HepG2 (cell line): Measurements from ENCODE around the gene HECTD4. TPM values are rescaled to one million over a fixed set of nuclear protein-coding genes. Genes with fewer than 3 reads are reported as not detected.
A peak's percentile ranks its signal among the peaks of the same experiment; 100 is the strongest.

Source experiments
- IKZF1 ChIP-seq: fragments of 450-650 bp; IDR thresholded peaks from 2 replicates; pipeline ENCODE4 v1.7.1; 2016
- MIER3 ChIP-seq: IDR thresholded peaks from 2 replicates; pipeline ENCODE4 v1.6.1; 2016; ENCODE audit warnings: missing compliant biosample characterization, borderline replicate concordance
- SOX13 ChIP-seq, 3 experiments: fragments of 450-650 bp in 1 of 3; sonication (generic) in 1 of 3; formaldehyde crosslinking in 1 of 3; IDR thresholded peaks in 2 of 3; conservative IDR thresholded peaks in 1 of 3; 2 replicates each; pipeline versions ENCODE4 v1.5.0 to v1.6.1; 2016 to 2020; ENCODE audit warnings: antibody characterized with exemption in 1 of 3, mild to moderate bottlenecking in 1 of 3, missing compliant biosample characterization in 1 of 3, missing genetic modification reagents in 1 of 3, moderate library complexity in 1 of 3
- THAP11 ChIP-seq: IDR thresholded peaks from 2 replicates; pipeline ENCODE4 v1.6.1; 2016; ENCODE audit warnings: missing biosample characterization, missing genetic modification reagents
- TSC22D2 ChIP-seq: sonication (generic); formaldehyde crosslinking; IDR thresholded peaks from 2 replicates; pipeline ENCODE4 v1.5.1; 2020; ENCODE audit warnings: missing genetic modification reagents, mild to moderate bottlenecking, borderline replicate concordance
- ZFY ChIP-seq: sonication (generic); formaldehyde crosslinking; IDR thresholded peaks from 2 replicates; pipeline ENCODE4 v1.4.0; 2020; ENCODE audit warnings: missing genetic modification reagents
- ZKSCAN1 ChIP-seq: fragments of 150-350 bp; IDR thresholded peaks from 2 replicates; pipeline ENCODE4 v1.6.1; 2014; ENCODE audit warnings: low read length
- ZMYM3 ChIP-seq: sonication (generic); formaldehyde crosslinking; IDR thresholded peaks from 2 replicates; pipeline ENCODE4 v1.5.1; 2020; ENCODE audit warnings: mild to moderate bottlenecking, missing genetic modification reagents
- ZNF557 ChIP-seq: sonication (generic); formaldehyde crosslinking; IDR thresholded peaks from 2 replicates; pipeline ENCODE4 v1.4.0; 2020; ENCODE audit warnings: missing genetic modification reagents
- ZSCAN12 ChIP-seq: sonication (generic); formaldehyde crosslinking; IDR thresholded peaks from 2 replicates; pipeline ENCODE4 v1.9.0; 2021; ENCODE audit warnings: mild to moderate bottlenecking, missing genetic modification reagents
- polyA plus RNA-seq, 8 experiments: library from polyadenylated mRNA; depleted of rRNA in 3 of 8; stranded (reverse) in 7 of 8; unstranded in 1 of 8; fragments of >200 nt; fragmentation: Illumina TruSeq in 4 of 8; extraction: Trizol in 4 of 8; gene quantifications; 2 replicates each; pipeline versions ENCODE4 v1.2.1 to v1.2.3, GENCODE V29; 2011 to 2016; ENCODE audit warnings: low read depth in 4 of 8, missing spikeins in 1 of 8, mixed read lengths in 1 of 8; ENCODE audit not compliant: insufficient read depth in 1 of 8
- total RNA-seq, 5 experiments: library from RNA; depleted of rRNA; stranded (reverse); fragments of >200 nt; fragmentation: Illumina TruSeq; extraction: Trizol; gene quantifications; 2 replicates each; pipeline ENCODE4 v1.2.3, GENCODE V29; 2016; ENCODE audit warnings: low read depth in 1 of 5
- TF ChIP-seq, protein P1 (sequence below): sonication (generic); formaldehyde crosslinking; IDR thresholded peaks from 2 replicates; pipeline ENCODE4 v1.5.1; 2020; ENCODE audit warnings: missing genetic modification reagents, mild to moderate bottlenecking, borderline replicate concordance
- TF ChIP-seq, protein P2 (sequence below): sonication (generic); formaldehyde crosslinking; IDR thresholded peaks from 2 replicates; pipeline ENCODE4 v1.4.0; 2020; ENCODE audit warnings: missing genetic modification reagents, low read depth, mild to moderate bottlenecking, borderline replicate concordance
- TF ChIP-seq, protein P3 (sequence below): sonication (generic); formaldehyde crosslinking; IDR thresholded peaks from 2 replicates; pipeline ENCODE4 v1.9.0; 2022; ENCODE audit warnings: missing genetic modification reagents, mild to moderate bottlenecking, borderline replicate concordance
- TF ChIP-seq, protein P4 (sequence below): IDR thresholded peaks from 2 replicates; pipeline ENCODE4 v1.6.1; 2016; ENCODE audit warnings: missing genetic modification reagents, missing compliant biosample characterization
- TF ChIP-seq, protein P5 (sequence below): sonication (generic); formaldehyde crosslinking; IDR thresholded peaks from 2 replicates; pipeline ENCODE4 v1.8.0; 2022; ENCODE audit warnings: missing genetic modification reagents, mild to moderate bottlenecking, inconsistent platforms, borderline replicate concordance
- TF ChIP-seq, protein P6 (sequence below): sonication (generic); formaldehyde crosslinking; IDR thresholded peaks from 2 replicates; pipeline ENCODE4 v1.8.1; 2022; ENCODE audit warnings: mild to moderate bottlenecking, missing genetic modification reagents
- TF ChIP-seq, protein P7 (sequence below): sonication (generic); formaldehyde crosslinking; IDR thresholded peaks from 2 replicates; pipeline ENCODE4 v1.4.0; 2020; ENCODE audit warnings: missing genetic modification reagents
- TF ChIP-seq, protein P8 (sequence below): IDR thresholded peaks from 2 replicates; pipeline ENCODE4 v1.6.1; 2016; ENCODE audit warnings: low read depth, borderline replicate concordance

Gene HECTD4
- total and polyA plus RNA-seq, 2 of the 13 experiments (the other 11 are each of a cell fraction or from before 2014, with no cell fraction given) = 9.0 to 11.4 TPM

DNA sequence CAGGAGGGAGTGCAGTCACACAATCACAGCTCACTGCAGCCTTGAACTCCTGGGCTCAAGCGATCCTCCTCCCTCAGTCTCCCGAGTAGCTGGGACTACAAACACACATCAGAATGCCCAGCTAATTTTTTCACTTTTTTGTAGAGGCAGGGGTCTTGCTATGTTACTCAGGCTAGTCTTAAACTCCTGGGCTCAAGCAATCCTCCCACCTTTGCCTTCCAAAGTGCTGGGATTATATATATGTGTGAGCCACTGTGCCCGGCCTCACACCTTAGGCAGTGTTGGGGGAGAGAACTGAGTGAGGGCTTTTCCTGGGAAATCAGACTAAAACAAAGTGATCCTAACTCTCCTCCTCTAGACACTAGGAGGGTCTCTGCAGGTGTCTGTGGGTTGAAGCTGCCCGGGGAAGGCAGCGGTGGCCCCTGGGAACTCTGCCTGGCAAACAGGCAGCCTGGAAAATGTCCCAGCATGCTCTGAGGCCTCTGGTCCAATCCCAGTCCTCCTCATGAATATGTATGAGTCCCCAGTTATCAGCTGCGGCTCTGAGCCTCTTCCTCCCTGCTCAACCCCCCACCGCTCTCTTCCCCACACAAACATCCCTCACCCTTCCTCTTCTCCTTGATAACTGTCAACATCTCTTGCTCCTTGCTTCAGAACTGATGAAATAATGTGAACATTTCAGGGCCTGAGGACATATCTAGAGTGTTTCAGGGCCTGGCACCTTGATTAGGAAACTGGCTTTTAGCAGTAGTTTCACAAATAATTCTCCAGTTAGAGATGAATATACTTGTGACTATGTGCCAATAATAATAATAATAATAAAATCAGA is 265.8 kb downstream of the HECTD4 start (continued):
- TF ChIP-seq, protein P1, sequence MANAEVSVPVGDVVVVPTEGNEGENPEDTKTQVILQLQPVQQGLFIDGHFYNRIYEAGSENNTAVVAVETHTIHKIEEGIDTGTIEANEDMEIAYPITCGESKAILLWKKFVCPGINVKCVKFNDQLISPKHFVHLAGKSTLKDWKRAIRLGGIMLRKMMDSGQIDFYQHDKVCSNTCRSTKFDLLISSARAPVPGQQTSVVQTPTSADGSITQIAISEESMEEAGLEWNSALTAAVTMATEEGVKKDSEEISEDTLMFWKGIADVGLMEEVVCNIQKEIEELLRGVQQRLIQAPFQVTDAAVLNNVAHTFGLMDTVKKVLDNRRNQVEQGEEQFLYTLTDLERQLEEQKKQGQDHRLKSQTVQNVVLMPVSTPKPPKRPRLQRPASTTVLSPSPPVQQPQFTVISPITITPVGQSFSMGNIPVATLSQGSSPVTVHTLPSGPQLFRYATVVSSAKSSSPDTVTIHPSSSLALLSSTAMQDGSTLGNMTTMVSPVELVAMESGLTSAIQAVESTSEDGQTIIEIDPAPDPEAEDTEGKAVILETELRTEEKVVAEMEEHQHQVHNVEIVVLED (CRISPR knock-in tag) = peak; percentile 19; the same call in 1 of the 2 replicates
- TF ChIP-seq ZSCAN12 (0 out of 2 replicates have a peak, but pooled peaks have one; percentile 51), IKZF1 (no peak), MIER3 (CRISPR knock-in tag) (0 out of 2 replicates have a peak, but pooled peaks have one; percentile 33), ZFY (CRISPR knock-in tag) (peak; percentile 43; the same call in 1 of the 2 replicates), ZNF557 (CRISPR knock-in tag) (no peak), ZKSCAN1 (no peak), TSC22D2 (CRISPR knock-in tag) (peak; percentile 83; the same call in 1 of the 2 replicates), ZMYM3 (no peak), THAP11 (CRISPR knock-in tag) (peak; percentile 50), SOX13 (IDR thresholded peaks at IDR 0.05) (no peak), SOX13 (CRISPR knock-in tag; conservative IDR thresholded peaks at IDR 0.05 in 1 of 2, IDR thresholded peaks at IDR 0.05 in 1 of 2) (0 out of 4 replicates have a peak, but pooled peaks of 1 of the 2 experiments have one; percentile 13)
- TF ChIP-seq, protein P2, sequence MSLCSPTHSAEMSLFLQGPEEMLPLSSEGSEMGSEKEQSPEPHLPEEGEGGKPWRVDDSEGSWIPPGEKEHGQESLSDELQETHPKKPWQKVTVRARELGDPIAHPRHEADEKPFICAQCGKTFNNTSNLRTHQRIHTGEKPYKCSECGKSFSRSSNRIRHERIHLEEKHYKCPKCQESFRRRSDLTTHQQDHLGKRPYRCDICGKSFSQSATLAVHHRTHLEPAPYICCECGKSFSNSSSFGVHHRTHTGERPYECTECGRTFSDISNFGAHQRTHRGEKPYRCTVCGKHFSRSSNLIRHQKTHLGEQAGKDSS (CRISPR knock-in tag) = peak; percentile 20; the same call in 1 of the 2 replicates
- TF ChIP-seq, protein P3, sequence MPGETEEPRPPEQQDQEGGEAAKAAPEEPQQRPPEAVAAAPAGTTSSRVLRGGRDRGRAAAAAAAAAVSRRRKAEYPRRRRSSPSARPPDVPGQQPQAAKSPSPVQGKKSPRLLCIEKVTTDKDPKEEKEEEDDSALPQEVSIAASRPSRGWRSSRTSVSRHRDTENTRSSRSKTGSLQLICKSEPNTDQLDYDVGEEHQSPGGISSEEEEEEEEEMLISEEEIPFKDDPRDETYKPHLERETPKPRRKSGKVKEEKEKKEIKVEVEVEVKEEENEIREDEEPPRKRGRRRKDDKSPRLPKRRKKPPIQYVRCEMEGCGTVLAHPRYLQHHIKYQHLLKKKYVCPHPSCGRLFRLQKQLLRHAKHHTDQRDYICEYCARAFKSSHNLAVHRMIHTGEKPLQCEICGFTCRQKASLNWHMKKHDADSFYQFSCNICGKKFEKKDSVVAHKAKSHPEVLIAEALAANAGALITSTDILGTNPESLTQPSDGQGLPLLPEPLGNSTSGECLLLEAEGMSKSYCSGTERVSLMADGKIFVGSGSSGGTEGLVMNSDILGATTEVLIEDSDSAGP (CRISPR knock-in tag) = no peak
- TF ChIP-seq, protein P4, sequence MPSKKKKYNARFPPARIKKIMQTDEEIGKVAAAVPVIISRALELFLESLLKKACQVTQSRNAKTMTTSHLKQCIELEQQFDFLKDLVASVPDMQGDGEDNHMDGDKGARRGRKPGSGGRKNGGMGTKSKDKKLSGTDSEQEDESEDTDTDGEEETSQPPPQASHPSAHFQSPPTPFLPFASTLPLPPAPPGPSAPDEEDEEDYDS (CRISPR knock-in tag) = peak; percentile 88
- TF ChIP-seq, protein P5, sequence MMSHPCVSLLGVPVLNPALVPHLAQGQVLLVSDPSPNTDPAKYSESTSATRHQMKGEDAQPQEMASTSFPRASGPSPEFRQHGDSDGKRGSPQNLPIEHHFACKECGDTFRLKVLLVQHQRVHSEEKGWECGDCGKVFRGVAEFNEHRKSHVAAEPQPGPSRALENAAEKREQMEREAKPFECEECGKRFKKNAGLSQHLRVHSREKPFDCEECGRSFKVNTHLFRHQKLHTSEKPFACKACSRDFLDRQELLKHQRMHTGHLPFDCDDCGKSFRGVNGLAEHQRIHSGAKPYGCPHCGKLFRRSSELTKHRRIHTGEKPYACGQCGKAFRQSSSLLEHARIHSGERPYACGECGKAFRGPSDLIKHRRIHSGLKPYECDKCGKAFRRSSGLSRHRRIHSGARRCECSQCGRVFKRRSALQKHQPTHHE (CRISPR knock-in tag) = peak; percentile 7; the same call in 1 of the 2 replicates
- TF ChIP-seq, protein P6, sequence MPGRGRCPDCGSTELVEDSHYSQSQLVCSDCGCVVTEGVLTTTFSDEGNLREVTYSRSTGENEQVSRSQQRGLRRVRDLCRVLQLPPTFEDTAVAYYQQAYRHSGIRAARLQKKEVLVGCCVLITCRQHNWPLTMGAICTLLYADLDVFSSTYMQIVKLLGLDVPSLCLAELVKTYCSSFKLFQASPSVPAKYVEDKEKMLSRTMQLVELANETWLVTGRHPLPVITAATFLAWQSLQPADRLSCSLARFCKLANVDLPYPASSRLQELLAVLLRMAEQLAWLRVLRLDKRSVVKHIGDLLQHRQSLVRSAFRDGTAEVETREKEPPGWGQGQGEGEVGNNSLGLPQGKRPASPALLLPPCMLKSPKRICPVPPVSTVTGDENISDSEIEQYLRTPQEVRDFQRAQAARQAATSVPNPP (CRISPR knock-in tag) = no peak
- TF ChIP-seq, protein P7, sequence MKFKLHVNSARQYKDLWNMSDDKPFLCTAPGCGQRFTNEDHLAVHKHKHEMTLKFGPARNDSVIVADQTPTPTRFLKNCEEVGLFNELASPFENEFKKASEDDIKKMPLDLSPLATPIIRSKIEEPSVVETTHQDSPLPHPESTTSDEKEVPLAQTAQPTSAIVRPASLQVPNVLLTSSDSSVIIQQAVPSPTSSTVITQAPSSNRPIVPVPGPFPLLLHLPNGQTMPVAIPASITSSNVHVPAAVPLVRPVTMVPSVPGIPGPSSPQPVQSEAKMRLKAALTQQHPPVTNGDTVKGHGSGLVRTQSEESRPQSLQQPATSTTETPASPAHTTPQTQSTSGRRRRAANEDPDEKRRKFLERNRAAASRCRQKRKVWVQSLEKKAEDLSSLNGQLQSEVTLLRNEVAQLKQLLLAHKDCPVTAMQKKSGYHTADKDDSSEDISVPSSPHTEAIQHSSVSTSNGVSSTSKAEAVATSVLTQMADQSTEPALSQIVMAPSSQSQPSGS (CRISPR knock-in tag) = peak; percentile 12; the same call in 1 of the 2 replicates
- TF ChIP-seq, protein P8, sequence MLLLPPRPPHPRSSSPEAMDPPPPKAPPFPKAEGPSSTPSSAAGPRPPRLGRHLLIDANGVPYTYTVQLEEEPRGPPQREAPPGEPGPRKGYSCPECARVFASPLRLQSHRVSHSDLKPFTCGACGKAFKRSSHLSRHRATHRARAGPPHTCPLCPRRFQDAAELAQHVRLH (CRISPR knock-in tag) = peak; percentile 61; the same call in 1 of the 2 replicates
